ENCODE data around the gene TRERF1.
"Not testable (repeated sequence)": the region's sequence is repeated elsewhere in the genome, so short reads cannot be mapped to it uniquely, and the experiment has no call there.

The TRERF1 gene

GRCh38 chr6:42336431-42336830 is 115.3 kb downstream of the TRERF1 start:
- DNase-seq (ENCODE audit: low read depth) = no peak
- TF ChIP-seq CTCF (conservative IDR thresholded peaks at IDR 0.05; ENCODE audit: low read depth, low read length) = no peak
- no peak overlapping the region for H3K4me3 ChIP-seq (ENCODE audit: low read depth, low read length)

- no peak overlapping the region for H3K4me3 ChIP-seq (ENCODE audit: low read depth, low read length)
- TF ChIP-seq CTCF (conservative IDR thresholded peaks at IDR 0.05; ENCODE audit: low read depth, low read length) = no peak
- DNase-seq (ENCODE audit: low read depth) = no peak
Observed at GRCh38 chr6:42335896-42336295, 115.8 kb downstream of the TRERF1 start.

- DNase-seq (ENCODE audit: low read depth) = no peak
- no peak for TF ChIP-seq CTCF (conservative IDR thresholded peaks at IDR 0.05; ENCODE audit: low read depth, low read length)
- H3K4me3 ChIP-seq (ENCODE audit: low read depth, low read length) = no peak overlapping the region
Observed at GRCh38 chr6:42334870-42335269, 116.9 kb downstream of the TRERF1 start.

GRCh38 chr6:42333612-42334011 is 118.1 kb downstream of the TRERF1 start:
- DNase-seq (ENCODE audit: low read depth) = no peak
- TF ChIP-seq CTCF (conservative IDR thresholded peaks at IDR 0.05; ENCODE audit: low read depth, low read length) = no peak
- no peak overlapping the region for H3K4me3 ChIP-seq (ENCODE audit: low read depth, low read length)

GRCh38 chr6:42332916-42333315 is 118.8 kb downstream of the TRERF1 start:
- H3K4me3 ChIP-seq (ENCODE audit: low read depth, low read length) = no peak overlapping the region

GRCh38 chr6:42331019-42331418 is 120.7 kb downstream of the TRERF1 start:
- DNase-seq (ENCODE audit: low read depth) = no peak
- H3K4me3 ChIP-seq (ENCODE audit: low read depth, low read length) = no peak overlapping the region
- TF ChIP-seq CTCF (conservative IDR thresholded peaks at IDR 0.05; ENCODE audit: low read depth, low read length) = no peak

More at GRCh38 chr6:42332916-42333315, 118.8 kb downstream of the TRERF1 start:
- no peak for DNase-seq (ENCODE audit: low read depth)
- TF ChIP-seq CTCF (conservative IDR thresholded peaks at IDR 0.05; ENCODE audit: low read depth, low read length) = no peak

GRCh38 chr6:42326248-42326647 is 125.5 kb downstream of the TRERF1 start:
- no peak for TF ChIP-seq CTCF (conservative IDR thresholded peaks at IDR 0.05; ENCODE audit: low read depth, low read length)
- H3K4me3 ChIP-seq (ENCODE audit: low read depth, low read length) = no peak overlapping the region
- no peak for DNase-seq (ENCODE audit: low read depth)

- peak; percentile 25 for DNase-seq (ENCODE audit: low read depth)
- H3K4me3 ChIP-seq (ENCODE audit: low read depth, low read length) = not testable (repeated sequence)
Observed at GRCh38 chr6:42324656-42325324, 126.9 kb downstream of the TRERF1 start.

Data from choroid plexus epithelial cell (primary cell).